Testis (tissue), 5 donors: ENCODE results near the gene VWA5A. TPM values are rescaled to one million over a fixed set of nuclear protein-coding genes. Genes with fewer than 3 reads are reported as not detected.

Experiments
- DNase-seq: peaks from one replicate; pipeline ENCODE4 v3.0.0-alpha.2; 2019
- H3K27ac ChIP-seq, 2 donors: fragments of 200-600 bp; sonication (generic); one replicate each; pipeline ENCODE4 v1.5.1; 2019
- H3K27me3 ChIP-seq: fragments of 200-600 bp; sonication (generic); one replicate; pipeline ENCODE4 v1.5.1; 2019
- H3K36me3 ChIP-seq: fragments of 200-600 bp; sonication (generic); one replicate; pipeline ENCODE4 v1.5.1; 2017; ENCODE audit warnings: low read depth; ENCODE audit errors: missing control alignments
- H3K4me1 ChIP-seq: fragments of 200-600 bp; sonication (generic); one replicate; pipeline ENCODE4 v1.5.1; 2019
- H3K4me3 ChIP-seq, 2 donors: fragments of 200-600 bp; sonication (generic); one replicate each; pipeline ENCODE4 v1.5.1; 2017 to 2019
- H3K9me3 ChIP-seq: fragments of 200-600 bp; sonication (generic); one replicate; pipeline ENCODE4 v1.5.1; 2017
- POLR2A ChIP-seq: fragments of 450-650 bp; IDR thresholded peaks from one replicate; pipeline ENCODE4 v1.6.1; 2017; ENCODE audit warnings: antibody characterized with exemption, mild to moderate bottlenecking, moderate library complexity
- WGBS, 2 donors: methylation state at CpG; one replicate each; pipeline ENCODE4 v1.1.5; 2018; 5-methylcytosine and 5-hydroxymethylcytosine counted together
- intact Hi-C: fragments of 100-400 bp; cut with DNase I; formaldehyde crosslinking; loops from one replicate; pipeline ENCODE4 v1.15.1; 2023; ENCODE audit warnings: low total_unique reads
- long read RNA-seq, 2 donors: transcript quantifications; one replicate each; lab custom pipeline, GENCODE V29; 2026
- polyA plus RNA-seq: library from polyadenylated mRNA; stranded (reverse); fragments of 350-450 nt; fragmentation: Illumina TruSeq; extraction: RNeasy Lipid Tissue Mini Kit (QIAGEN cat#74804); gene quantifications from one replicate; pipeline ENCODE4 v1.2.3, GENCODE V29; 2014; ENCODE audit warnings: low read depth, low replicate concordance; ENCODE audit not compliant: insufficient read depth
- total RNA-seq, 2 donors: library from RNA; depleted of rRNA; stranded (reverse); fragments of >200 nt; gene quantifications; one replicate each; pipeline ENCODE4 v1.2.3, GENCODE V29; 2016
- TF ChIP-seq, protein P1 (sequence below), 3 experiments: fragments of 450-650 bp in 2 of 3; fragments of 200-600 bp in 1 of 3; sonication (generic) in 1 of 3; IDR thresholded peaks; one replicate each; pipeline ENCODE4 v1.5.1; 2016 to 2019; ENCODE audit warnings: antibody characterized with exemption in 3 of 3, mild to moderate bottlenecking in 2 of 3, moderate library complexity in 1 of 3

VWA5A gene, protein sequence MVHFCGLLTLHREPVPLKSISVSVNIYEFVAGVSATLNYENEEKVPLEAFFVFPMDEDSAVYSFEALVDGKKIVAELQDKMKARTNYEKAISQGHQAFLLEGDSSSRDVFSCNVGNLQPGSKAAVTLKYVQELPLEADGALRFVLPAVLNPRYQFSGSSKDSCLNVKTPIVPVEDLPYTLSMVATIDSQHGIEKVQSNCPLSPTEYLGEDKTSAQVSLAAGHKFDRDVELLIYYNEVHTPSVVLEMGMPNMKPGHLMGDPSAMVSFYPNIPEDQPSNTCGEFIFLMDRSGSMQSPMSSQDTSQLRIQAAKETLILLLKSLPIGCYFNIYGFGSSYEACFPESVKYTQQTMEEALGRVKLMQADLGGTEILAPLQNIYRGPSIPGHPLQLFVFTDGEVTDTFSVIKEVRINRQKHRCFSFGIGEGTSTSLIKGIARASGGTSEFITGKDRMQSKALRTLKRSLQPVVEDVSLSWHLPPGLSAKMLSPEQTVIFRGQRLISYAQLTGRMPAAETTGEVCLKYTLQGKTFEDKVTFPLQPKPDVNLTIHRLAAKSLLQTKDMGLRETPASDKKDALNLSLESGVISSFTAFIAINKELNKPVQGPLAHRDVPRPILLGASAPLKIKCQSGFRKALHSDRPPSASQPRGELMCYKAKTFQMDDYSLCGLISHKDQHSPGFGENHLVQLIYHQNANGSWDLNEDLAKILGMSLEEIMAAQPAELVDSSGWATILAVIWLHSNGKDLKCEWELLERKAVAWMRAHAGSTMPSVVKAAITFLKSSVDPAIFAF
- total RNA-seq (10 to 100 TPM; 26.6 to 31.3 TPM), polyA plus RNA-seq (28.3 TPM)
- long read RNA-seq, donor 1, partial matches to known transcripts = 13 of 14 reads
- long read RNA-seq, donor 1, other reads (novel, unspliced or antisense) = 0 of 14 reads
- long read RNA-seq, donor 2, partial matches to known transcripts = 0 of 2 reads
- long read RNA-seq, donor 2, other reads (novel, unspliced or antisense) = 0 of 2 reads

DNA sequence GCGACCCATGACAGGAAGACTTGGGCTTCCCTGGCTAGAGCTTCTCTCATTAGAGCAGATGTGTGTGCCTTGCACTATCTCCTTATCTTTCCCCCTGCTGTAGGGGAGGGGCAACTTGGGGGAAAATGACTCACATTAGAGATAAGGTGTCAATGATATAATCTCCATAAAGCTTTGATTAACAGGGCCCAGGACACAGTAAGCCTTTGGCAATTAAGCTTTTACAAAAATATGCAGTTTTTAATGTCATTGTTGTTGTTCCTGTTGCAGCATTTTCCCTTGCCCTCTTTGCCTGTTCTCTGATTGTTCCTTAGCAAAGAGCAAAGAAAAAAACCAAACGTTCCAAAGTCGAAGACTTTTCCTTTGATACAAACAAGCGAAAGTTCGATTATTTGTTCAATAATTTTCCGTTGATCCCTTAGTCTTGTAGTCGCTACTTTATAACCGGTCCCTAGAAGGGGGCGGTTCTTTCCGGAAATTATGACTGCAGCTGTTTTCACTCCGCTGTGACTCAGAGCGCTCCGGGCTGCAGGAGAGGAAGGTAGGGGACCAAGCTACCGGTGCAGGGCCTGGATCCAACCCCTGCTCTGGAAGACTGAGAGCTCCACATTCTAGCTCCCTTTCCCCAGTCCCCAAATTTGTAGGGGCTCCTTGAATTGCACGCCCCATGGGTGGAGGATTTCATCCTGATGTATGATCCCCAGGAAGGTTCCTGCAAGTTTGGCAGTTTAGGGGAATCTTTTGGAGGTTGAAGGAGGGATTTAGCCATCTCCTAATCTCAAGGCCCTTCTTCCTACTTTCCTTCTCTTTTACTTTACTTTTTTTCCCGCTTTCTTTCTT, at the start of gene VWA5A:
Gene VWA5A, plus strand, starts transcription at position 509 of the 840 bp plus-strand sequence. CDS start 2,062 bp downstream, outside the sequence.
- Histone ChIP-seq H3K27ac (no peak within 1 kb of the TSS), H3K4me3 (peak within 1 kb of the TSS; percentile 39 to 58), H3K36me3 (no peaks in the 10 kb centered on the region), H3K9me3 (no peaks in the 10 kb centered on the region), H3K27me3 (no peaks in the 10 kb centered on the region), H3K4me1 (peaks cover 6% of the 10 kb centered on the region)
- WGBS, 2 donors = 2 to 3% methylated on average over 16 of the region's 16 CpGs
- TF ChIP-seq, protein P1, sequence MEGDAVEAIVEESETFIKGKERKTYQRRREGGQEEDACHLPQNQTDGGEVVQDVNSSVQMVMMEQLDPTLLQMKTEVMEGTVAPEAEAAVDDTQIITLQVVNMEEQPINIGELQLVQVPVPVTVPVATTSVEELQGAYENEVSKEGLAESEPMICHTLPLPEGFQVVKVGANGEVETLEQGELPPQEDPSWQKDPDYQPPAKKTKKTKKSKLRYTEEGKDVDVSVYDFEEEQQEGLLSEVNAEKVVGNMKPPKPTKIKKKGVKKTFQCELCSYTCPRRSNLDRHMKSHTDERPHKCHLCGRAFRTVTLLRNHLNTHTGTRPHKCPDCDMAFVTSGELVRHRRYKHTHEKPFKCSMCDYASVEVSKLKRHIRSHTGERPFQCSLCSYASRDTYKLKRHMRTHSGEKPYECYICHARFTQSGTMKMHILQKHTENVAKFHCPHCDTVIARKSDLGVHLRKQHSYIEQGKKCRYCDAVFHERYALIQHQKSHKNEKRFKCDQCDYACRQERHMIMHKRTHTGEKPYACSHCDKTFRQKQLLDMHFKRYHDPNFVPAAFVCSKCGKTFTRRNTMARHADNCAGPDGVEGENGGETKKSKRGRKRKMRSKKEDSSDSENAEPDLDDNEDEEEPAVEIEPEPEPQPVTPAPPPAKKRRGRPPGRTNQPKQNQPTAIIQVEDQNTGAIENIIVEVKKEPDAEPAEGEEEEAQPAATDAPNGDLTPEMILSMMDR (IDR thresholded peaks at IDR 0.05) = no peak
- no peak for TF ChIP-seq POLR2A
- peak; percentile 91 for DNase-seq
- intact Hi-C loops = no loop called here

DNA sequence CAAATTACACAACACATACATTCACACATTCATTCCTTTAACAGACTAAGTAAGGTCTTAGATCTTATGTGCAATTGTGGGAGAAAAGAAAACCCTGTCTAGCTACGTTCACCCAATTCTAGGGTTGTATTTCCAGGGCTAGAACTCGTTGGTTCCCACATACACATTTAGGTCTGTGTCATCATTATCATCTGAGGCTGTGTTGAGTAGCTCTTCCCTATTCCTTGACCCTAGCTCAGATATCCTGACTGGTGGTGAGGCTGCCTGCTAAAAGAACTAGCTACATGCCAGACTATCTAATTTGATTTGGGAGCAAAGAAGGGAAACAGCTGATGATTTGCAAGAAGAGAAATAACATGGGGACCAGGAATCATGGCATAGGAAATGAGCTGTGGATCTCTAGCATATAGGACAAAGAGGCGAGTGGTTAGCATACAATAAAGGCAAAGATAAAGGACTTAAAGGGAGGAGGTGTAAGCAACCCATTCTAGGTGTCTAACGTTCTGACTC, 46.6 kb upstream of the VWA5A start:
- TF ChIP-seq POLR2A = no peak
- TF ChIP-seq, protein P1 (IDR thresholded peaks at IDR 0.05) = no peak
- no peak overlapping the region for H3K27ac ChIP-seq
- WGBS, 2 donors = 72% methylated on average over 4 of the region's 4 CpGs
- H3K4me3 ChIP-seq = no peak overlapping the region
- H3K9me3 ChIP-seq = no peaks in the 10 kb centered on the region
- no peaks in the 10 kb centered on the region for H3K27me3 ChIP-seq
- no peak for DNase-seq
- H3K4me1 ChIP-seq = no peaks in the 10 kb centered on the region
- intact Hi-C loops = no loop called here
- H3K36me3 ChIP-seq = no peaks in the 10 kb centered on the region

DNA sequence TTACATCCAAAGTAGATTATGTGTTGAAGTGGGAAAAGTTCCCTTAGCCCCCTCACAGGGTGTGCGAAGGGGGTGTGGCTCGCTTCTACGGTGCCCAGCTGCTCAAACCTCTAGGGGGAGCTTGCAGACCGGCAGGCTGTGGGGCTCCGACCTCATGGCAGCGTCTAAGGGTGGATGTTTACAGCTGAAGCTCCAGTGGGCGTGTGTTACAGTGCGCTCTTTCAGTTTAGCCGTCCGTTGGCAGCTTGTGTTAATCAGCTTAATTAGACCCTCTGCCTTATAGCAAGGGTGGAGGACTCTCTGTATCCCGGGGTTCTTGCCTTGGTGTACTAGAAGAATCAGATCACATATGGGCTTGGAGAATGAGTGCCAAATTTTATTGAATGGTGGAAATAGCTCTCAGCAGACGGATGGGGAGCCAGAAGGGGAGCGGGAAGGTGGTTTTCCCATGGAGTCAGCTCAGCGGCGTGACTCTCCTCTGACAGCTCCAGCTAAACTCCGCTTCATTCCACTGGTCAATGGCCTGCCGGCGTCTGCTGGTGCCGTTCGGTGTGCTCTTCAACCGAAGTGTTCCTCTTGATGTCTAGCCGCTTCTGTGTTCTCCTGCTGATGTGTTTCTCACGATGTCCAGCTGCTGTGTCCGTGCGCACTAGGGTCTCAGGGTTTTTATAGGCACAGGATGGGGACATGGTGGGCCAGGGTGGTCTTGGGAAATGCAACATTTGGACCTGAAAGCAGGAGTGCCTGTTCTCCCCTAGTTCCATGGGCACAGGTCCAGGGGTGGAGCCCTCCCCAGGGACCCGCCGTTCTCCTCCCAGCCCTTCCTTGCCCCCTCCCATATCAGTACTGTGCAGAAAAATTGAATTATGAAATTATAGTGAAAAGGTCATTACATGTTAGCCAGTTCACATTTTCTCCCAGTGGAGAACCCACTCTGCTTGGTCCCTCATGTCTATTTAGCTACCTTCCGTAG, 45.5 kb upstream of the VWA5A start:
- DNase-seq = peak; percentile 43
- H3K27ac ChIP-seq = no peak overlapping the region
- intact Hi-C loops = no loop called here
- no peaks in the 10 kb centered on the region for H3K9me3 ChIP-seq
- no peaks in the 10 kb centered on the region for H3K4me1 ChIP-seq
- H3K27me3 ChIP-seq = no peaks in the 10 kb centered on the region
- no peak for TF ChIP-seq POLR2A
- TF ChIP-seq, protein P1 (IDR thresholded peaks at IDR 0.05) = no peak
- H3K4me3 ChIP-seq = no peak overlapping the region
- no peaks in the 10 kb centered on the region for H3K36me3 ChIP-seq
- 41 to 49% methylated on average over 23 to 28 of the region's 28 CpGs for WGBS, 2 donors
